Stimulated activated CD4-positive, alpha-beta T cell treated with anti-CD3 and anti-CD28 coated beads, TNF-alpha, amount 100 ng/mL, for 4 hours (primary cell): ENCODE data around the gene SPHKAP.
"Not testable (repeated sequence)": the region's sequence is repeated elsewhere in the genome, so short reads cannot be mapped to it uniquely, and the experiment has no call there.

Experiments used
- DNase-seq, 3 experiments: peaks; one replicate each; pipeline ENCODE4 v3.0.0-alpha.2; 2020; ENCODE audit warnings: low read depth in 3 of 3

The SPHKAP gene

GRCh38 chr2:228023619-228024018, 157.9 kb downstream of the SPHKAP start:
- DNase-seq, result no peak

DNA sequence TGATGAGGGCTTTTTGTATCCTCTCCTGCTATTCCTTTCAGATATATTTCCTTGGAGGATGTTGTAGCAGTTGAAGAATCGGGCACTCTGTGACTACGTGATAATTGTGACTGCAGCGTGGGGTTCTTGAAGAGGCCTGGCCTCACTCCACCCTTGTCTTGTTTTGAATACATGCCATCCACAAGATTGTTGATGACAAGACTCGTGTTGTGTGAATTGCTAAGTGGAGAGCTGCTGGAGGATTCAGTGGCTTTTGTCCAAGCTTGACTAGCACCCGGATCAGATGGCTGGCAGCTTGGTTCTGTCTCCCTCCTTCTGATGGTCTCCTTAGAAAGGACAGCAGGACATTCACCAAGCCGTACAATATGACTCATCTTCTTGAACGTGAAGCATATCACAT, 163.2 kb downstream of the SPHKAP start:
- DNase-seq, result no peak

DNA sequence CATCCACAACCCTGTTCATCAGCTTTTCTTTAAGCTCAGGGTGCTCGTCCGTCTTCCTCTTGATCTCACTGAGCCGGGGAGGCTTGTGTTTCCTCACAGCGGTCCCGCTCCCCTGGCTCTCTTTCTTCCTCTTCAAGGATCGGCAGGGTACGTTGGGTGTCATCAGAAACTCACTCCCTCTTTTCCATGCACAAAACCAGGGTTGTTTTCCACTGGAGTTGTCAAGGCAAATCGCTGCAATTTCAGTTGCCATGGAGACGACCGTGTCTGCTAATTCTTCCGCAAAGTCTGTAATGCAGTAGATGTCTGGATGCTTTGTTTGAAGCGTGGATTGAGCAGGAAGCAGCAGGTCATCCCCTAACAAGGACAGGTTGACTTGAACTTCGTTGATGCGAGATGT, 163.7 kb downstream of the SPHKAP start:
- no peak for DNase-seq

DNA sequence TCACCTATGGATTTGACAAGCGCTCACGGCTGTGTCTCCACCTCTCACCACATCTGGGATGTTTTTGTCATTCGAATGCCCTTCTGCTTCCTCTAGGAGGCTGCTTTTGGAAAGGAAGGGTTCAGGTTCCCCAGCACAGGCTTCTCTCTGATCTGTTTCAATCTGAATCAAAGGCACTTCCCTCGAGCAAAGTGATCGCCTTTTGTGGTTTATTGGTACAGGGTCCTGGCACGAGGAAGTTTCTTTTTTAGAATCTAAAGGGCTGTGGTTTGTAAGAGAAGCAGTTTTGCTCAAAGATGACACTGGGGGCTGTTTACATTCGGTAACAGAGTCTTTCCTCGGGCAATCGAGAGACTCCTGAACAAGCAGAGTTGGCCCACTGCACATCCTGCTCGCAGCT, 165.1 kb downstream of the SPHKAP start:
- DNase-seq, result no peak

- DNase-seq, result no peak
Measured at GRCh38 chr2:228015741-228016140, 165.7 kb downstream of the SPHKAP start.

GRCh38 chr2:227996366-227996765, 185.1 kb downstream of the SPHKAP start:
- no peak for DNase-seq

GRCh38 chr2:227990937-227991336, 190.6 kb downstream of the SPHKAP start:
- DNase-seq, result no peak

DNA sequence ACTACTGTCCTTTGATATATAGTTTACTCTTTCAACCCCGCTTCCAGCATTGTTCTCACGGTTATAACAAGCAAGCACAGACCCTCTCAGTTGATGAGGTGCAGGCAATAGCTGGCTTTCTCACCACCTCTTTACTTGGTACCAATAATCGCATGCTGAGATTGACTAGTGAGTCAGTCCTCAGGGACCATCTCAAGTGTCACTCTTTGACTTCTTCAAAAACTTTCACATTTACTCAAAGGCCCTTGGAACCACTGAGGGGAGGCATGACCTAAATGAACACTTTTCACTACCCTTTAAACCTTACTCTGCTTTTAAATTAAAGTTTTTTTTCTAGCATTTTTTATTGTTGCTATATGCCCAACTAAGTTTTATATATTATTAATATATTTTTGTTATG, 208.2 kb downstream of the SPHKAP start:
- DNase-seq, result no peak

DNA sequence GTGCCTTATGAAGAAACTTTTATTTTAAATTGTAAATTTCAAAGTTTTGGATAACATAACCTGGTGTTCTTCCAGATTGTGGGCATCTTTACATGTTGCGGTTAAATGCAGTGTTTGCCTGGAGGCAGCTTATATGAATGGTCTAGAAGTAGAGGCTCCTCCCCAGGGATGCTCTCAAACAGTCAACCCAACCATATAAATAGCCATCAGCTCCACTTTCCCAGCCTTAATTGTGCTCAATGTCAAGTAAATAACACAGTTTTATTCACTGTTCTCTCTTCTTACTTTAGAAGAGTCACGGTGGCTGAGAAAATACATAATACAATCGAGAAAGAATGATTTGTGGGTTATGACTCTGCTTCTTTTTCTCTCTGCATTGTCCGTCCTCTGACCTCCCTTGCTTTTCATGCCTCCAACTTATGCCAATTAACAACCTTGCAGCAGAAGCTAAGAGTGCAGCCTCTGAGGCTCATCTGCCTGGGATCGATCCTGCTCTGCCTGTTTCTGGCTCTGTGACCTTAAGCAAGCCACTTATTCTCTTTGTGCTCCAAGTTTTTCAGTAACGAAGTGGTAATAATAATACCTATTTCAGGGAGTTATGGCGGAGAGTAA, 209.8 kb downstream of the SPHKAP start:
- no peak for DNase-seq

DNA sequence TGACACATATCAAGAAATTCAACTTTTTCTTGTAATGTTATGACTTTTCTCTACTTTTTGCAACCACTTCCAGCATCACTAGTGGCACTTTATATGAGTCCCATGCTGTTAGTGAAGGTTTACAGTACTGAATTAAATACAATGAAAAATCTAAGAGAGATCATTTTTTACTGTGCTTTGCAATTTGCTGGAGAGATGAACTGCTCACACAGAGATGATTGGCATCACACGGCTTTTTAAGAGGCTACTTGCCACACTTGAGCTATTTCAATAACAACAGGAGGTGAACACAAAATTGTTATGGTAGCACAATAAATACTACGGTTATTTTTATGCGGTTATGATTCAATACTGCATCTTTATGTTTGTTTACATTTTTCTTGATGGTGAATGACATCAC, 221.2 kb downstream of the SPHKAP start:
- DNase-seq, result no peak

- no peak for DNase-seq
Measured at GRCh38 chr2:227942965-227943364, 238.5 kb downstream of the SPHKAP start.

DNA sequence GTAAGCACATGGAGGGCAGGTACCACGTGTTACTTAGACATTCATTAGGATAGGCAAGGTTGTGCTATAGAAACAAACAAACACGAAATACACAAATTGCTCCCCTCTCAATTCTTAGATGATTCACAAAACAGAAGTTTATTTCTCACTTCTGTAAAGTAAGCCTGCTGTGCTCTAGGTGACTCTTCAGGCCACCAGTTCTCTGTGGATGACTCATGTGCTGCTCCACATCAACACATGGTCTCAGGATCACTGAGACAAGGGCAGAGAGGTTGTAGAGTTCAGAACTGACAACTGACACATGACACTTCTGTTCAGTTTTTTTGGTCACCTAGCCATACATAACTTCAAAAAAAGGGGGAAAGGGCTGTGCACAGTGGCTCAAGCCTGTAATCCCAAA, 239.5 kb downstream of the SPHKAP start:
- no peak for DNase-seq

DNA sequence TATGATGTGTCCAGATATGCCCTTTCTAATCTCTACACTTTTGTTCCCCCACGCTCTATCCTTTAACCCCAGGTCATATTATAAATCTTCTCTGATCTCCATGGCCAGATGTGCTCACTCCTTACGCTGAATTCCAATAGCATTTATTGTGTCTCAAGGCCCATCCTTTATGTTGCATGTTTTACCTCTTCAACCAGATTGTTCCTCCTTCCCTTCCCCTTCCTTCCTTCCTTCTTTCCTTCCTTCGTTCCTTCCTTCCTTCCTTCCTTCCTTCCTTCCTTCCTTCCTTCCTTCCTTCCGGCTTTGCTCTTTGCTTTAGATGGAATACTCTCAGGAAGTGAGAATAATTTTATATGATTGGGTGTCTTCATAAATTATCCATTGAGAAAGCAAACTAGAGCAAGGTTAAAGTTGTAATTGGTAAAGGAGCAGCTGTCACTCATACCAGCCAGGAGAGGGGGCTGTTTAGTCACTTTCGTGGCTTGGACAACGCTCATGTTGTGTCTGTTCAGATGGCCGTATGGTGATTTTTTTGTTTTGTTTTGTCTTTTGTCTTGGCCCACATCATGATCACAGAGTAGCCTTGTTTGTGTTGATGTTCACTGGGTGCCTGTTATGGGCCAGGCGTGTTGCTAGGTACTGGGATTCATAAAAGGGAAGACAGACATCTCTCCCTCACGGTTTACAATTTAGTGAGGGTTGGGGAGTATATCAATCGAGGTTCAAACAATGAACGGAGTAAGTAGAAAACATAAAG, 242.0 kb downstream of the SPHKAP start:
- no peak for DNase-seq

DNA sequence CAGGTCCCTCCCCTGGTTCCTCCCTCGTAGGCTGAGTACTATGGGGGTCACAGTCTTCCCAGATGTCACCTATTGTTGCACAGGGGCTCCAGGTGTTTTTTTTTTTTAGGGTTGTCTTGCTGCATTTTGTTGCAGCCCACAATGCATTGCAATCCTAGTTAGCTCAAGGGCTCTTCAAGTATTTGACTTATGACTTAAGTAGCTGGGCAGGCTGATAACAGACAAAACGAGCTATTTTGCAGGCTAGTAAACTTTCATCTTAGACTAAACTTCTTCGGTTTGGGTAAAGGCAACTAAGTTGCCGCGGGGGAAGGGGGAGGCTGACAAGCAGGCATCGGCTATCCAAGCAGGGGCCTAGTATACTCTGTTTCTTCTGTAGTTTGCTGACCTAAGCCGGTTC, 245.2 kb downstream of the SPHKAP start:
- not testable (repeated sequence) for DNase-seq

GRCh38 chr2:227933884-227934283, 247.6 kb downstream of the SPHKAP start:
- no peak for DNase-seq

DNA sequence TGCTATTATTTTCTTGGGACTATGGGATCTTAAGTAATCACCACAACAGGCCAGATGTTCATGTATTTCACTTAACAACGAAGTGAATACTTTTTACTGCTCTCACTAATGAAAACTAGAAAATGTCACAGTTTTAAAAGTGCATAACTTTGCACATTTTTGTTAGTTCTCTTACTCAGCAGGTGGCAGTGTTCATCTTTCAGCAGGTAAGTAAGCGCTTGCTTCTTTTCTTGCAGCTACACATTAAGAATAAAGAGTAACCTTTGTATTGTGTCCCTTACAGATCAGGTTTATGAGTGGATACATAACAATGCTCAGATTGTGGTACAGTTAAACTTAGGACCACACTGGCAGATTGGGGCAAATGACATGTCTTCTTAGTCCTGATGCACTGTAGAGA, 249.1 kb downstream of the SPHKAP start:
- no peak for DNase-seq

GRCh38 chr2:227932001-227932400, 249.5 kb downstream of the SPHKAP start:
- no peak for DNase-seq
